Endometrium (tissue), 2 donors: ENCODE results near the gene SH3PXD2A.

ENCODE experiments used
- FAIRE-seq: peaks from 2 replicates; lab custom pipeline; 2012; peaks lifted over from hg19 to GRCh38; lab: Jason Lieb, UNC
- donor health status: control.
- donor health status: control.

SH3PXD2A gene

DNA sequence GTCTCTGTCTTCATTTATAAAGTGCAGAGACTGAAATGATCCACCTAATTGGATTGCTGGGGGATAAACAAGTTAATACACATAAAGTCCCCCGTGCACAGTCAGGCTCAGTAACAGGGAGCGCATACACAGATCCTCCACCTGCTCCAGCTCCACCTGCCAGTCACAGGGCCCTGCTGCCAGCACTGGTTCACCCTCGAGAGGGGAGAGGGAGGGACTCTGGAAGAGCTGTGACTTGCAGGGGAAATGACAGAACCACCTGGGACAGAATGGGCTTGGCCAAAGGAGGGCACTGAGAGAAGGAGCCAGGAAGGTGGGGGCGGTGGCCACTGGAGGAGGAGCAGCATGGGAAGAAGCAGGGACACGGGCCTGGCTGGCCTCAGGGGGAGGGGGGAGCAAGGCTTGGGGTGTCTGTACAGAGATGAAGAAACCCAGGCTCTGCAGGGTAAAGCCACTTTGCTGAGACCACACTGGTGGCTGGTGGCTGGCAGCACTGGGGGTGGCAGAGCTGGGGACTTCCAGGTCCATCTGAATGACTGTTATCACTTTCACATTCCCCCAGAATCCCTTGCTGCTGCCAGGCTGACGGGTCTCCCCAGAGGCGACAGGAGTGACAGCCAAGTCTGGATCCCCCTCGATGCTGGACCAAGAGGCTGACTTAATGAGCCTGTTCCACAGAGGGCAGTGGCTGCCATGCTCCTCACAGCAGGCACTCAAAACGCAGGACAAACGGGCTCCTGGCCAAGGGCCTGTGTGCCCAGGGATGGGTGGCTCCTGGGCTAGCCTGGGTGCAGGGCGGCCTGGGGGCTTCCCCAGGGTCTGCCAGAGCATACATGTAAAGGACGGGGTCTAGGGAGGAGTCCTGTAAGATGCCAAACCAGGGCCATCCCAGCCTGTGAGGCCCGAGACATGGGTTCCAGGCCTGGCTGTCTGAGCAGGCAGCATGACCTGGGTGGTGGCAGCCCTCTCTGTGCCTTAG is 151.1 kb downstream of the SH3PXD2A start:
- no peak for FAIRE-seq

DNA sequence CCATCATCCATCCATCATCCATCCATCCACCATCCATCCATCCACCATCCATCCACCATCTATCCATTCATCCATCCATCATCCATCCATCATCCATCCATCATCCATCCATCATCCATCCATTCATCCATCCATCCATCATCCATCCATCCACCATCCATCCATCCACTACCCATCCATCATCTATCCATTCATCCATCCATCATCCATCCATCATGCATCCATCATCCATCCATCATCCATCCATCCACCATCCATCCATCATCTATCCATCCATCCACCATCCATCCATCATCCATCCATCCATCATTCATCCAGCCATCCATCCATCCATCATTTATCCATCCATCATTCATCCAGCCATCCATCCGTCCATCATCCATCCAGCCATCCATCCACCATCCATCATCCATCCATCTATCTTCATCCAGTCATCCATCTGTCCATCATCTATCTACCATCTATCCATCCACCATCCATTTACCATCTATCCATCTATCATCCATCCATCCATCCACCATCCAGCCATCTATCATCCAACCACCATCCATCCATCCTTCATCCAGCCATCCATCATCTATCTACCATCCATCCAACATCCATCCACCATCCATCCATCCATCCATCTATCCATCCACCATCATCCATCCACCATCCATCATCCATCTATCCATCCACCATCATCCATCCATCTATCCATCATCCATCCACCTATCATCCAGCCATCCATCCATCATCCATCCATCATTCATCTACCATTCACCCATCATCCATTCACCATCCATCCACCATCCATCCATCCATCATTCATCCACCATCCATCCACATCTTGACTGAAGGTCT is 153.8 kb downstream of the SH3PXD2A start:
- FAIRE-seq: no peak

DNA sequence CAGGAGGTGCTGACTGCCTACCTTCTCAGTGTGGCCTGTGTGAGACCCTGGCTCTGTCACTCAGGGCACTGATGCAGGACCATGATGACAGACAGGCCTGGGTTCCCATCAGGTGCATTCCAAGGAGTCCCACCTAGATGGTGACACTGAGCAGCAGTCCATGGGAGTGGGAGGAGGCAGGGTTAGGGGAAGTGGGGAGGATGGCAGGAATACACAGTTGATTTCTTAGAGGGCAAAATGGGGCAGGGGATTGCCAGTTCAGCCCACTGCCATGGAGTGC is 155.0 kb downstream of the SH3PXD2A start:
- FAIRE-seq: no peak

DNA sequence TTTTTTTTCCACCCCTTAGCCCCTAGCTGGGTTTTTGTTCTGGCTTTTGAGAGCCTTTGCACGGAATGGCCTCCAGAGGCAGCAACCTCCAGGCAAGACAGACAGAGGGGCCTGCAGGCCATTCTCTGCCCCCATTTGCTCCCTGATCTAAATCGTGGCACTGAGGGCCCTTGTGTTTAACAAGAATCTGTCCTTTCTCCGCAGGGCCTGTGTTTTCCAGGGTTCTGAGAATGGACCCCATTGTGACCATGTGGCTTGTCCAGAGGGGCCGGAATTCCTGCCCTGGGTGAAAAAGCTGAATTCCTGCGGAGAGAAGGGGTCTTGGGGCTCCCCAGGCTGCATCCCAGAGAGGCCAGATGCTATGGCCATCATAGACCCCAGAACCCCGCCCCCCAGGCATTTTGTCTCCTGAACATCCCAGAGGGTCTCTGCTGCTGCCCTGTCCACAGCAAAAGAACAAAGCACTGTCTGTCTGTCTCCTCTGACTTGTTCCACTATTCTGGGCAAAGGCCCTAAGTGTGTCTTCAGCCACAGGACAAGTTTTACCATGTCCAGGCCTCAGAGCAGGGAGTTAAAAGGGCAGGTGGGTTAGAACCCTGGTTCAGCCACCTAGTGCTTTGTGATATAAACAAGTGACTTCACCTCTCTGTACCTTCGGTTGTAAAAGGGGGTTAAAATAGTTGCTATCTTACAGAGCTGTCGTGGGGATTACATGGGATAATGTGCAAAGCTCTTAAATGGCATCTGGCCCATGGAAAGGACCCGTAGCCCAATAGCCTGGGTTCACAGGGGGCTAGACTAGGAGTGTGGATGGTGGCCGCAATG is 155.6 kb downstream of the SH3PXD2A start:
- no peak for FAIRE-seq

DNA sequence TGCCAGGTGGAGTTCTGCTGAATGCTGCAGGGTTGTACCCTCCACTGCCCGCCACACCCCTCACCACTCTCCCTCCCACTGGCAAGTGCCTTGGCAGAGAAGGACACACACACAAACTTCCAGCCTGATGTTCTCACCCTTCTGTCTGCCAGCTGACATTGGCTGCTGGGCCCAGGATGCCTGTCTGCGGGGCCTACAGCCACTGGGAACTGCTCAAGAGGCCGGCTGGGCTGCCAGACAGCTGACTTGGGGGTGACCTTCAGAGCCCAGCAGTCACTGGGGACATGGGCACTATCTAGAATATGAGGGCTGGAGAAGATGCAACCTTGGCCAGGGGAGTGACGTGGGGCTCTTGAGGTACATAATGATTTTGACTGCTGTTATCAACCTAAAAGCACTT is 157.1 kb downstream of the SH3PXD2A start:
- FAIRE-seq: no peak

DNA sequence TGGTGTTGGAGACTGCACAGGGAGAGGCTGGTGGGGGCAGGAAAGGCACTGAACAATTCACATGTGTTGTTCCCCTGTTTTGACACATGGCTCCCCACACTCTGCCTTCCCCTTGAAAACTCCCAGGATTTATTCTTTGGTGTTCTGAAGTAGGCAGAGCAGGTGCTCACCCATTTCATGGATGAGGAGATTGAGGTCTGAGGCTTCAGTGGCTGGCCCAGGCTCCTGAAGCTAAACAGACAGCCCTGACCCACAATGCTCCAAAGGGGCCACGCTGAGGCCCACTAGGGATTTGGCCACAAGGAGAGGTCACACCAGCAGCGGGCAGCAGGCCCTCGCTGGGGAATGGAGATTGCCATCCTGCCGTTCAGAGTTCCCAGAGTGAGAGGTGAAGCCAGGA is 157.6 kb downstream of the SH3PXD2A start:
- FAIRE-seq: no peak

DNA sequence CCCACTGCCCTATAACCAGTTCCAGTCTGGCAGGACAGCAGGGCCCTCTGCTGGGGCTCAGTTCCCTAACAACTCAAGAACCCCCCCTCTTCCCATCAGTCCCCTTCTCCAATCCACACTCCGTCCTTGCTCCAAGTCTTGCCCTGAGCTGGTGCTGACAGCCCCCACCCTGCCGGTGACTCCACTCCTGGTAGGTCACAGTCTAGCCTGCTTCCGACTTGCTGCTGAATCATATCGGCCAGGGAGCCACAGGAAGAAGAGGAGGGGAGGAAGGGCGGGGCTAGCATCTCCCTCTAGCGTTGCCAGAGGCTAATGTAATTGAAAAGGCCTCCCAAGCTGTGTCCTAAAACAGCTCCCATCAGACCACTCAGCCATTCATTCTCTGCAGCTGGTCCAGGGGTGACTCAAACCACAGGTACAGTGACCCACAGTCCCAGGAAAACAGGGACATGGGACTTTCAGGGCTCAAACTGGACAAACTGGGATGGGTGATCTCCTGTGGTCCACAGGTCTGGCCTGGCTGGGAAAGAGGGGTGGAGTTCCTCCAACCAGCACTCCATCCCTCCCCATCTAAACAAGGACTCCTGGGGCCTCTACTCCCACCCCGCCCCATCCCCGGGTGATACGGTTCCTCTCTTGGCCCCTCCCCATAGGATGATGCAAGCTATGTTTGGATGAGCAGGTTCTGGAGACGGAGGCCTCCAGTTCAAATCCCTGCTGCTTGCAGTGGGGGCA is 158.8 kb downstream of the SH3PXD2A start:
- FAIRE-seq: no peak

DNA sequence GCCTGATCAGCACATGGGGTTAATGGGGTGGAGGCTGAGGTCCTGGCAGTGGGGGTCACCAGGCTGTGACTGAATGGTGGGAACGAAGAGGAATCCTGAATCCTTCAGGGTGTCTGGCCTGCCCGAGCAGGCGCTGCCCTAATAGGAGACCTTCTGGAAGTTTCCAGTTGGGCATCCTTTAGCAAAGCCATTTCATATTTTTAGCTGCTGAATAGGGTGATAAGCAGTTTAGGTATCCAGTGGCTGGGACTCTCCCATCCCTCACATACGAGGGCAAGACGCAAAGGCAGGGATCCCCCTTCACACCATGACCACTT is 159.3 kb downstream of the SH3PXD2A start:
- FAIRE-seq: no peak

DNA sequence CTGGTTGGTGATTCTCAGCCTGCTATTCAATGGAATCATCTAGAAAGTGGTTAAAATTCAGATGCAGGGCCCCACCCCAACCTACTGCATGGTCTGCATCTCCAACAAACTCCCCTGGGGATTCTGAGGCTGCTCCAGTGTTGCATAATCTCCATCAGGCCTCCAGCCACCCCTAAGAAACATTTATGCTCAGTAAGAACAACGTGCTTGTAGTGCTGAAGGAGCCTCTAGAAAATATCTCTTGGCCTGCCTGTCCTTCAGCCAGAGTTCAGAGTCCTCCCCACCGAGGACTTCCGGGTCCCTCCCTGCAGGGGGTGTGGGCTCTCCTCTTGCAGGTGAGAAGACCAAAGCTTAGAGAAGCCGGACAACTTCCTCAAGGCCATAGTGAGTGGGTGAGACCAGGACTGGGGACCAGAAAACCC is 159.8 kb downstream of the SH3PXD2A start:
- no peak for FAIRE-seq

DNA sequence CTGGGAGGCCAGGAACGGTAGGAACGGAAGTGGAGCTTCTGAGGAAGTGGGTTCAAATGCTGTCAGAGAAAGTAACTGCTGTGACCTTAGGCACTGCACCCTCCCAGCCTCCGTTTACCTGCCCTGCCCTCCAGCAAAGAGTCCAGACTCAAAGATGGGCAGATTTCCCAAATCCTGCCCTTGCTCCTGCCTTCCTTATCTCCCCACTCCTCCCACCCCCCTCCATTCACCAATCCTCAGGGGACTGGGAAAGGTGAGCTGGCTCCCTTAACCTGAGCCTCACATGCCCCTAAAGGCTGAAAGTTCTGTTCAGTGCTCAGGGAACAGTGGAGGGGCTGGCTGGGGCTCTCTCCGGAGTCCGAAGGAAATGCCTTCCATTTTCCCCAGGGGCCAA is 161.6 kb downstream of the SH3PXD2A start:
- FAIRE-seq: no peak

DNA sequence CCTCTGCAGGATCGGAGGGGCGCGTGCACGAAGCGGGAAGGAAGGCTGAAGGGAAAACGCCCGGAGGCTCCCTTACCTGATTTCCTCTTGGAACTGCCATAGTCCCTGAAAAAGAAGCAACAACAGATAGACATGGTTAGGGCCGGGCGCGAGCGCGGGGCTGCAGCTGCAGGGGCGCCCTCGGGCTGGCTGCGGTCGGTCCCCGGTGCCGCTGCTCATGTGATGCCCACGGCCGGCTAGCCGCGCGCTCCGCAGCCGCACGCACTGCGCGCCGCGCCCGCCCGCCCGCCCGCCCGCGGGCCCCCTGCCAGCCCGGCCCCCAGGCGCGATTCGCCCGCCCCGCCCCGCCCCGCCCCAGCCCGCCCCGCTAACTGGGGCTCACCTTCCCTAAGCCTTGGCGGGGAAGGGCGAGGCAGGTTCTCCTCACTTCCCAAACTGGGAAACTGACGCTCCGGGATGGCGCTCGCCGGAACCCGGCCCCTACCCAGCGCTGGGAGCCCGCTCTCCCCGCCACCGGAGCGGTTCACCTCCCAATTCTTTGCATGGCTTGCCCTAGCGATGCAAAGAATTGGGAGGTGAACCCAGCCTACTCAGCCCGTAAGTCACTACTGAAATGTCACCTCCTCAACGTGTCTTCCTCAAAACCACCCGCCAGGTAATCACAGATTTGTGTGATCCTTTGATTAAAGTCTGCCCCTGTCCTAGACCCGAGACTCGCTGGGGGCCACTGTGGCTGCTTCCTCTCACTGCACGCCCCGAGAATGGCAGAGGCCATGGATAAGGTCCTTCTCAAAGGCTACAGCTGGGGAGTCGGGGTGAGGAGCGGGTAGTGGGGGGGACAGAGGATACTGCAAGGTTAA is 162.2 kb downstream of the SH3PXD2A start:
- FAIRE-seq: no peak

DNA sequence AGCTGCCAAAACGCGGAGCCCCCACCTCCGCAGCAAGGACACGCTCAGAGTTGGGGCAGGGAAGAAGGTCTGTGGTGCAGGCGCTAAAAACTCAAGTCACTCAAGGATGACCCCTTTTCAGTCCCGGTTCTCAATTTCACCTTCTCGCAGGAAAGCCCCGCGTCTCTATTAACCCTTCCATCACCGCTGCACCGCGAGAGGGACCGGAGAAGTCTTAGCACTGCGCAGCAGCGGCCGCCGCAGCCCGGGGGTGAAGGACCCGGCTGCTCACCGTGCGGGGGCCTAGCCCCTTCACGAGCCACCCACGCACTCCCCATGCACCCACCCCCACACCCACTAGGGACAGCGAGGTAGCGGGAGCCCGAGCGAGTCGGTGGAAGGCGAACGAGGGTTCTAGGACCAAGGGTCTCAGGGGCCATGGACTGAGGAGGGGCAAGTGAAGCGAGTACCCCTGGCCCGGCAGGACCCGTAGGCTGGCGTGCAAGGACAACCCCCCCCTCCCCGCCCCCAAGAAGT is 162.9 kb downstream of the SH3PXD2A start:
- FAIRE-seq: no peak

DNA sequence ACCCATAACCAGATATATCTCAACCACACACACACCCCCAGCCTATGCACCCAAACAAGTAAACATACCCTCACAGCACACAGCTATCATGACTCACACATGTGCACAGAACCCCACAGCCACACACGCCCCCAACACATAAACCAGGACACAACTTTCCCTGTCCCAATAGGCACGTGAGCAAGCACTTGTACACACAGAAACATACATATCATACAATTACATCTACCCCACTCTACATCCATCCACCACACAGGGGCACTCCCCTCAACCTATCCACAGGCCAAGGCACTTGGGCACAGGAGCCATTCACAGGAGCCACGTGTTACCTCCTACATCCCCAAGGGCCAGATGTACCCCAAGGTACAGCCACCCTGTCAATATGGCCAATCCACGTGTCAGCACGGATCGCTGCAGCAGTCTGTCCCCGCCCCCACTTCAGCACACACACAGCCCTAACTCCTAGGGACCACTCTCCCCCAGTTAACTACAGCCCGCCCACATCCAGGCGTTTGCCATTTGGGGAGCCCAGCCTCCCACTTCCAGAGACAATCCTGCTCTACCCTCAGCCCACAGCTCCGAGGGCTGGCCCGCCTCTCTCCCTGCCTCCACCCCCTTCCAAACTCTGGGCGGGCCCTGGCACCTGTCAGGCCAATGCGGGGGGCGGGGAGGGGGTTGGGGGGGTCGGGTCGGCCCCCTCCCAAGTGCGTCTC is 163.5 kb downstream of the SH3PXD2A start:
- FAIRE-seq: no peak

DNA sequence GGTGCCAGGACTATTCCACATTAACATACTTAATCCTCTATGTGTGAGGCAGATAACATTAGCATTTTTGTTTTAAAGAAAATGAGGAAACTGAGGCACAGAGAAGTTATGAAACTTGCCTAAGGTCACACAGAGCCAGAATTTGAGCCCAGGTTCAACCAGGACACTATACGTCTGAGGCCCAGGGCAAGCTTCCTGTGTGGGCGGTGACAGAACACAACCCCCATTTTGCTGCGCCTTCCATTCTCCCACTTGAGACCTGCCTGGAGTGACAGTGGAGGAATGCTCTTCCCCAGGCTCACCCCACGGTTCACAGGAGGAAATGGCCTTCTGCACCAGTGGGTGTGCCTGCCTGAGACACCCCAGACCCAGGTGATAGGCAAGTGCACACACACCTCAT is 164.1 kb downstream of the SH3PXD2A start:
- no peak for FAIRE-seq

DNA sequence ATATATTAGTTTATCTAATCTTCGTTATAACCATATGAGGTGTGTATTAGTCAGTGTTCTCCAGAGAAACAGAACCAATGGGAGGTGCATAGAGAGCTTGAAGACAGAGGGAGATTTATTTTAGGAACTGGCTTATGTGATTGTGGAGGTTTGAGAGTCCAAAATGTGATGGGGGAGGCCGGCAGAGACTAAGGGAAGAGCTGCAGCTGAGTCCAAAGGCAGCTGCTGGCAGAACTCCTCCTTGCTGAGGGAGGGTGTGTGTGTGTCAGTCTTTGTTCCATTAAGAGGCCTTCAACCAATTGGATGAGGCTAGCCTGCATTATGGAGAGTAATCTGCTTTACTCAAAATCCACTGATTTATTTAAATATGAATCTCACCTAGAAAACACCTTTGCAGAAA is 165.1 kb downstream of the SH3PXD2A start:
- no peak for FAIRE-seq

DNA sequence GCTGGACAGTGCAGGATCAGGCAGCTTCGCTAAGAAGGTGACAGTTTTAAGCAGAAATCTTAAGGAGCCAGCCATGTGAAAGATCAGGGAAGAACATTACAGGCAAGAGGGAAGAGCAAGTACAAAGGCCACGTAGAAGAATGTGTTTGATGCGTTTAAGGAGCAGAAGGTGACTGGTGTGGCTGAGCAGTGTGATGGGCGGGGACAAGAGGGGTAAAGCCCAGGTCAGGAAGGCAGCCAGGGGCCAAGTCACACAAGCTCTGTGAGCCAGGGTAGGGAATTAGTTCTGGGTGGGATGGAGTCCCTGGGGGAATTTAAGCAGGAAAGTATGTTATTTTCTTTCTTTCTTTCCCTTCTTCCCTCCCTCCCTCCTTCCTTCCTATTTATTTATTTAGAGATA is 166.9 kb downstream of the SH3PXD2A start:
- FAIRE-seq: no peak

DNA sequence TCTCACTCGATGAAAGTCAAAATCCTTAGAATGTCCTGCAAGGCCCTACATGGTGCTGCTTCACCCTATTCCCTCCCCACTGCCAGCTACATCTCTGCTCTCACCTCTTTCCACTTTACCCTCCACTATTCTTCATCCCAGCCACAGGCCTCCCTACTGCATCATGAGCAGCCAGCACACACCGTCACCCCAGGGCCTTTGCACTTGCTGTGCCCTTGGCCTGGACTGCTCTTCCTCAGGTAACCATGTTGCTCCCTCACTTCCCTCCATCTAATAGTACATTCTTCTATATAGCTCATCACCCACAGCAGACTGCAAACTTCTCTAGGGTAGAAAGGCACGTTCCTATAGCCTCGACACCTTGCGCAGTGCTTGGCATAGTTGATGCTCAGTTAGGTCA is 167.7 kb downstream of the SH3PXD2A start:
- FAIRE-seq: no peak

DNA sequence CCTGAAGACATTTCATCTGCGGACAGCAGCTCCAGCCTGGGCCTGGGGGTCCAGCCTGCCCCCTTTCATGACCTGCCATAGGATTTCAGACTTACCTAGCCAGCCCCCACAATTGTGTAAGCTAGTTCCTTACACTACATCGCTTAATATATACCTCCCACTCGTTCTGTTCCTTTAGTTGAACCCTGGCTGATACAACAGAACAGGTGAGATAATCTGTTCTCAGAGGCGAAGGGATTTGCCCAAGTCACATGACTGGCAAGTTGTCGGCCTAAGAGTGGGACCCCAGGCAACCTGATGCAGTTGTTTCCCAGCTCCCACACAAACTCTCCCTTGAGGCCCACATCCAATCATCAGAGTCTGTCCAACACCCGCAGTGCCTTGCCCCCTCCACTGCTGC is 168.2 kb downstream of the SH3PXD2A start:
- FAIRE-seq: no peak

DNA sequence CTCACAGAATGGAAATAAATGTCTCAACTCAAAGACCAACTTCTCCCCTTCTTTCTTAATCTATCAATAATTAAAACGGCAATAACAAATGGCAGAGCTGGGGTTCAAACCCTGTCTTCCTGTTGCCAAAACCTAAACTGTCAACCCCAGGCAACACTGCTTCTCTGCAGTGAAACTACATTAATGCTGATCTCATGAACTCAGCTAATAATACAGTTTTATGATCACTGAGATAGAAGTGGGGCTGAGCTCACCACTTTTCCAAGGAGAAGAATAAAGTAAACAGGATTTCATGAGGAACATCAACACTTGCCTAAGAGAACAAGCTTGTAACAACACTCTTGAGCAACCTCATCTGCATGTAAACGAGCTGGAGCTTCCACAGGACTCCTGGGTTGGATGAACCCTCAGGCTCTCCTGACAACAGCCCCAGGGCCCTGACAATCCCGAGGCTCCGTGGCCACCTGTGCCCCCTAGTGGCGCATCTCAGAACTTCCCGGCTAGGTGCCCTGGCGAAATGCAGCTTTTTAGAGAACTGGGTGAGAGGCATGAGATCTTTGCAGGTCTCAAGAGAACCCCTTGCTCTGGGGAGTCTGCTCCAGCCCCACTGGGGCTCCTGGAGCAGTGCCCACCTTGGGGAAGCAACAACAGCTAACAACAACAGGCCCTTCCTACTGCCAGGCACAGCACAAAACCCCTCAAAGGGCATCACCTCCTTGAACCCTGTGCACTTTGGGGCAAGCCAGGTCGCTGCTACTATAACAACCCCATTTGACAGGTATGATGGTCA is 169.3 kb downstream of the SH3PXD2A start:
- FAIRE-seq: no peak
